GM13976 (cell line): ENCODE measurements around the gene AGAP1.

Experiments used
- DNase-seq: peaks from one replicate; pipeline ENCODE4 v3.0.0; 2012; ENCODE audit warnings: low spot score
- CTCF ChIP-seq: IDR thresholded peaks from 2 replicates; pipeline ENCODE4 v1.5.1; 2012; ENCODE audit warnings: borderline replicate concordance, mild to moderate bottlenecking; ENCODE audit not compliant: insufficient read depth; ENCODE audit errors: extremely low read depth, missing control alignments, control extremely low read depth
- in situ Hi-C: fragments of 300-500 bp; cut with MboI; formaldehyde crosslinking; loops from one replicate; pipeline ENCODE4 v1.12.0; 2022; ENCODE audit warnings: low sequenced_read_pairs, mixed read lengths, inconsistent platforms; ENCODE audit not compliant: unreplicated experiment

The AGAP1 gene

DNA sequence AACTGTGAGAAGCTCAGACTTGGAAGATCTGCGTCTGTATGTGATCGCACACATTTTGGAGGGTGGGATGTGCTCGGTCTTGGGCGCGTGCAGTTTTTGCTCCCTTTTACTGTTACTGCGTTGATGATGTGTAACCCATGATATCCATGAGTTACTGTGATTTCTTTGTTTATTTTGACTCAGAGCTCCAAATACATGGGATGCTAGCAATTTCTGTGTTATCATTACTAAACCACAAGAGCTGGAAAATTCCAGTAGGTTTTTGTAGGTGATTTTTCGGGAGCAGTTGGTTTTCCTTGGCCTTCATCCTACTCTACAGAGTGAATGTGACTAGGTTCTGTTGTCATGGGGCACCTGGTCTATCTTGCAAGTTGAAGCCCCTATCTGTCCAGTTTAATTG lies 124.2 kb downstream of the AGAP1 start:
- in situ Hi-C loops = no loop called here
- TF ChIP-seq CTCF = no peak
- DNase-seq = no peak

GRCh38 chr2:235619544-235619943 lies 125.7 kb downstream of the AGAP1 start:
- no peak for DNase-seq
- no peak for TF ChIP-seq CTCF
- in situ Hi-C loops = no loop called here

DNA sequence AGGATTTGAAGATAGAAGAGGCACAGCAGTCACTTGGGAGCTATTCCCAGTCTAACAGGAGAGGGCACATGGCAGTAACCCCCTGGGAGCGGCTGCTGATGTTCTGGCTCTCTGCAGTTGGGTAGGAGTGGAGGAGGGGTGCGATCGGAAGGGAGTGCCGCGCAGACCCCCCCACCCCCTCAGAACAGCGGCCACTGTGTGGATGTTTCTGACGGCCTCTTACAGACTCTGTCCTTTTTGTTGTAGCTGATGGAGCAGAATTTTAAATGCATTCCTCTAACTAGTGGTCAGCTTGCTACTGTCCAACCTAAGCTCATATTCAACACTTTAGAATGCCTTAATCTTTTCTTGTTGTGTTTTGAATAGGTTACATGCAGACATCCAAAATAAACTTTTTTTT lies 127.9 kb downstream of the AGAP1 start:
- TF ChIP-seq CTCF = no peak
- in situ Hi-C loops = no loop called here
- no peak for DNase-seq

DNA sequence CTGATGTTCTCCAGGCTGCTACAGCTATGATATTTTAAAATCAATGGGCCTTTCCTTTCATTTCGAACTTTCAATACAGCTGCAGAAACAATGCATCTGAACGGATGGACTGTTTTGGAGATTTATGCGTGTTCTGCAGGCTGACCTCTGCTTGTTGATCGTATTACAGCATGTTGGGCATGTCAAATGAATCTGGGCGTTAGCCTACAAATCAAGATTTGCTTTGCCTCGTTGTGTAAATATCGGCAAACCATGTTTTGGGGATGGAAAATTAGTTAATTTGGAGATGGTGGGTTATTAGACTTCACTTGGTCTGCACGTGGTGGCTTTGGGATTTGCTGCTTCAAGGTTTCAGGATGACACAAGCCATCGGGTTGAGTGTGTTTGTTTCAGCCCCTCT lies 129.3 kb downstream of the AGAP1 start:
- no peak for DNase-seq
- no peak for TF ChIP-seq CTCF
- in situ Hi-C loops = no loop called here

GRCh38 chr2:235623752-235624151 lies 129.9 kb downstream of the AGAP1 start:
- in situ Hi-C loops = no loop called here
- TF ChIP-seq CTCF = no peak
- no peak for DNase-seq

GRCh38 chr2:235626658-235627057 lies 132.8 kb downstream of the AGAP1 start:
- no peak for TF ChIP-seq CTCF
- in situ Hi-C loops = no loop called here
- DNase-seq = no peak

DNA sequence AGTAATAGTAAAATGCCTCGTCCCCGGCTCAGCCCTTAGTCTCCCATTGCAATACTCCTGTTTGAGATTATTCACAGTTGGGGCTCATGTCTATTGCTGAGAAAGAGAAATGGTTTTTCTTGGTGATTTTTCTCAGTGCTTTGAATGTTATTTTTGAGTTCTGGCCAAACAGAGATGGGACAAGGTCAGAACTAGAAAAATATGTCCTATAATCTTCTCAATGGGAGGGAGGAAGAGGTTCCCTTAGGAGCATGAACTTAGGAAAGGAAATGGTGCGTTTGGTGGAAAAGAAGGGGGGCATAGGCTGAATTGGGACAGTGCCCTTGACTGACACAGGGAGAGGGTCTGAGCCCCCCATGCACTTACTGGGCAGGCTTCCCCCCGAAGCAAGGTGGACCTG lies 133.8 kb downstream of the AGAP1 start:
- no peak for TF ChIP-seq CTCF
- no peak for DNase-seq
- in situ Hi-C loops = no loop called here
